GM12878 (cell line): ENCODE results near the gene STXBP4.

Experiments used
- CEBPB ChIP-seq, 2 experiments: fragments of 150-350 bp in 1 of 2; IDR thresholded peaks; 2 replicates each; pipeline ENCODE4 v1.6.1; 2012 to 2014; ENCODE audit warnings: low read depth in 2 of 2, low read length in 2 of 2, borderline replicate concordance in 1 of 2, inconsistent platforms in 1 of 2
- POLR2A ChIP-seq: IDR thresholded peaks from 2 replicates; pipeline ENCODE4 v1.6.1; 2011; ENCODE audit warnings: low read depth, mild to moderate bottlenecking, low read length
- TF ChIP-seq, protein P1 (sequence below): IDR thresholded peaks from 2 replicates; pipeline ENCODE4 v1.6.1; 2012; ENCODE audit warnings: low read depth, low read length, improper control_type of control experiment

DNA sequence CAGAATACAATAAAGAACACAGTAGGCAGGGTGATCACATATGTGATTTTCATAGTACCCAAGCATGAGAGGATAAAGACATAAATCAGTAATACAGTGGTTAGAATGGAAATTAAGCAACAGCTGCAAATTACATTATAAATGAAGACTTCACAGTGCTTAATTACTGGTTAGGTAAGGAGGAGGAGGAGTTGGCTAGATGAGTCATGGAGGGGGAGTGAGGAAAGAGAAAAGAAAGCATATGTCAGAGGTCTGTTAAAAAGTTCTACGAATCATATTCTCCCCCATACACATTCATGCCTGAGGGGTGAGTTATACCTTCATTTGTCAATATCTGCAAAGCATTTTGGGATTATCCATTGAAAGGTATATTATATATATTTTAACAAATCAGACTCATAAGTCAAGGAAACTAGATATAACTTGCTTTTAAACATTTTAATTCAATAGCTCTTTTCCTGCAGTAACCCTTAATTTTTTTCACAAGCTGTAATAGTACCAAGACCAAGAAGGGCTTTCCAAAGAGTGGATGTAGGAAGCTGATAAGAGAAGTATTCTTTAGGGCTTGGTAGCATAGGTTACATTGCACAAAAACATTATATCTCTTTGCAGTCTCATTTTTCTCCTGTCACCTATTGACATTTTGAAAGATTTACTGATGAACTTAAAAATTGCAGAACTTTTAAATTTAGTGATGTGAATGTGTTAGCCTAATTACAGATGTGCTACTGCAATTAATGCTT is 99.3 kb downstream of the STXBP4 start:
- TF ChIP-seq, protein P1, sequence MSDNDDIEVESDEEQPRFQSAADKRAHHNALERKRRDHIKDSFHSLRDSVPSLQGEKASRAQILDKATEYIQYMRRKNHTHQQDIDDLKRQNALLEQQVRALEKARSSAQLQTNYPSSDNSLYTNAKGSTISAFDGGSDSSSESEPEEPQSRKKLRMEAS: no peak
- TF ChIP-seq POLR2A: no peak
- no peak for TF ChIP-seq CEBPB (IDR thresholded peaks at IDR 0.05; ENCODE audit: borderline replicate concordance in 1 of 2, low read depth in 2 of 2, low read length in 2 of 2)
